Measurements from ENCODE around the gene UCKL1. TPM values are rescaled to one million over a fixed set of nuclear protein-coding genes. Genes with fewer than 3 reads are reported as not detected.

UCKL1 gene
- total RNA-seq, 1 donor from 2014 or later = 50.1 TPM

DNA sequence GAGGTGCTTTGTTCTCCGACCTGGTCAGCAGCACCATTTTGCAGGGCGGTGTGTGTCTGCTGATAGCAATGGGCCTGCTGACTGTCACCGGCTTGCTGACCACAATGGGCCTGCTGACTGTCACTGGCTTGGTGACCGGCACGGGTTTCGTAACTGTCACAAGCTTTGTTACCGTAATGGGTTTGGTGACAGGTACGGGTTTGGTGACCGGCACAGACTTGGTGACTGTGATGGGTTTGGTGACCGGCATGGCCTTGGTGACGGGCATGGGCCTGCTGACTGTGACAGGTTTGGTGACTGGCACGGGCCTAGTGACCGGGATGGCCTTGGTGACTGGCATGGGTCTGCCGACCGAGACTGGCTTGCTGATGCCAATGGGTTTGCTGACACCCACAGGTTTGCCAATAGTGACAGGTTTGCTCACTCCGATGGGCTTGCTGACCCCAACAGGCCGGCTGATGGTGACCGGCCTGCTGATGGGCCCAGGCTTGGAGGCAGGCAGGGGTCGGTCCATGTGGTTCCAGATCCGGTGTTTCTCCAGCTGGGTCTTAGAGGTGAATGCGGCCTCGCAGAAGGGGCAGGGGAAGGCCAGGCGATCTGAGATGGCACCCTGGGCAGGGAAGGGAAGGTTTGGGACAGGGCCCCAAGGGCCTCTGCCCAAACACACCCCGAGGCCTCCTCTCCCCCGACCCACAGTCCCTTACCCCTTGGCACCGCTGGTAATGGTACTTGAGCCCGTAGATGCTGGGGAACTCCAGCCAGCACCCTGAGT is 10.1 kb upstream of the UCKL1 start:
- TF ChIP-seq, protein P1, sequence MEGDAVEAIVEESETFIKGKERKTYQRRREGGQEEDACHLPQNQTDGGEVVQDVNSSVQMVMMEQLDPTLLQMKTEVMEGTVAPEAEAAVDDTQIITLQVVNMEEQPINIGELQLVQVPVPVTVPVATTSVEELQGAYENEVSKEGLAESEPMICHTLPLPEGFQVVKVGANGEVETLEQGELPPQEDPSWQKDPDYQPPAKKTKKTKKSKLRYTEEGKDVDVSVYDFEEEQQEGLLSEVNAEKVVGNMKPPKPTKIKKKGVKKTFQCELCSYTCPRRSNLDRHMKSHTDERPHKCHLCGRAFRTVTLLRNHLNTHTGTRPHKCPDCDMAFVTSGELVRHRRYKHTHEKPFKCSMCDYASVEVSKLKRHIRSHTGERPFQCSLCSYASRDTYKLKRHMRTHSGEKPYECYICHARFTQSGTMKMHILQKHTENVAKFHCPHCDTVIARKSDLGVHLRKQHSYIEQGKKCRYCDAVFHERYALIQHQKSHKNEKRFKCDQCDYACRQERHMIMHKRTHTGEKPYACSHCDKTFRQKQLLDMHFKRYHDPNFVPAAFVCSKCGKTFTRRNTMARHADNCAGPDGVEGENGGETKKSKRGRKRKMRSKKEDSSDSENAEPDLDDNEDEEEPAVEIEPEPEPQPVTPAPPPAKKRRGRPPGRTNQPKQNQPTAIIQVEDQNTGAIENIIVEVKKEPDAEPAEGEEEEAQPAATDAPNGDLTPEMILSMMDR (IDR thresholded peaks at IDR 0.05) = no peak
- TF ChIP-seq POLR2A (IDR thresholded peaks at IDR 0.05) (no peak), POLR2AphosphoS5 (IDR thresholded peaks at IDR 0.05; ENCODE audit: insufficient read depth in 1 of 2, low read depth in 1 of 2) (no peak)

DNA sequence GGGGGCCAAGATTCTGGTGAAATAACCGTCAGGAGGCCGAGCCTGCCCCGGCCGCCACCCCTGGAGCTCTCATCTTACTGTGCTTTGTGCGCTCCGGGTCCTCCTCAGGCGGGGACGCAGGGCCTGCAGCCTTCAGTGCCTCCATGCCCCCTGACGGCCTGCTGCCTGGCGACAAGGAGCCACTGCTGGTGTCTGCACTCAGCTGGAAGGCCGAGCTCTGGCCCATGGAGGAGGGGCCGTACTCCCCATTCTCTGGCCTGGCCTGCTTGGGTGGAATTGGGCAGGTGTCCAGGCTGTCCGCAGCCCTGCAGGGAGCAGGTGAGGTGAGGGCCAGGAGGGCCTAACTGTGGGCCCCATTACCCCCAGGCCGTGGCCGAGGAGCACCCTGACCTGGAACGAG is 8.2 kb upstream of the UCKL1 start:
- TF ChIP-seq POLR2A (IDR thresholded peaks at IDR 0.05) (no peak), POLR2AphosphoS5 (IDR thresholded peaks at IDR 0.05; ENCODE audit: insufficient read depth in 1 of 2, low read depth in 1 of 2) (no peak)
- TF ChIP-seq, protein P1 (IDR thresholded peaks at IDR 0.05) = no peak
- DNase-seq (ENCODE audit: extremely low spot score in 2 of 2) = no peak
- Histone ChIP-seq H3K27ac (no peak overlapping the region), H3K9me3 (no peaks in the 10 kb centered on the region), H3K27me3 (no peaks in the 10 kb centered on the region), H3K4me1 (peaks cover 12% of the 10 kb centered on the region), H3K4me3 (no peak overlapping the region), H3K36me3 (peaks cover 0 to 55% of the 10 kb centered on the region in 2 donors)
- intact Hi-C loops (cut with DNase I) = no loop called here

More for the DNA sequence above, 10.1 kb upstream of the UCKL1 start:
- Histone ChIP-seq H3K27ac (no peak overlapping the region), H3K4me1 (peaks cover 20% of the 10 kb centered on the region), H3K27me3 (no peaks in the 10 kb centered on the region), H3K9me3 (no peaks in the 10 kb centered on the region), H3K36me3 (peaks cover 0 to 46% of the 10 kb centered on the region in 2 donors), H3K4me3 (no peak overlapping the region)
- intact Hi-C loops (cut with DNase I) = no loop called here
- DNase-seq (ENCODE audit: extremely low spot score in 2 of 2) = no peak

DNA sequence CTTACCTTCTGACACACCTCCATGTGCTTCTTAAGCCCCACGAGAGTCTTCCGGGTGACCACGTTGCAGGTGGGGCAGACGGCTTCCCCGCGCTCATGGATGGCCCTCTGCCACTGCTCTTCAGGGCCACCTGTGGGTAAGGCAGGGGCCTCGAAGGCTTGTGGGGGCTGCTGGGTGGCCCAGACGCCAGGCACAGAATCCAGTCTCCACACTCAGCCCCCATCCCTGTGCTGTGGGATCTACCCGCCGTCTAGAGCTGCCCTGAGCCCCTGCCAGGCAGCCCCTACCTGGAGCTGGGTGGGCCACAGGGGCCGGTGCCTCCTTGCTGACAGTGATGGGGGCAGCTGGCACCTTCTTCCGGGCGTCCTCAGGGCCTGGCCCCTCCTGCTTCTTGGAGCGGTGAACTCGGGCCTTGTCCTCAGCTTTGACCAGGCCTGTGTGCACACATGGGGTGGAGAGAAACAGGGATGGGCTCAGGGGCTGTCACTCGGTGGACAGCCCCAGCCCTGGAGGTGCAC is 7.6 kb upstream of the UCKL1 start:
- H3K36me3 ChIP-seq = peaks cover 0 to 58% of the 10 kb centered on the region in 2 donors
- intact Hi-C loops (cut with DNase I) = no loop called here
- no peak for DNase-seq (ENCODE audit: extremely low spot score in 2 of 2)
- no peaks in the 10 kb centered on the region for H3K27me3 ChIP-seq
- H3K4me3 ChIP-seq = no peak overlapping the region
- TF ChIP-seq, protein P1 (IDR thresholded peaks at IDR 0.05) = no peak
- TF ChIP-seq POLR2A (IDR thresholded peaks at IDR 0.05) = no peak
- TF ChIP-seq POLR2AphosphoS5 (IDR thresholded peaks at IDR 0.05; ENCODE audit: insufficient read depth in 1 of 2, low read depth in 1 of 2) = no peak
- H3K27ac ChIP-seq = no peak overlapping the region
- peaks cover 8% of the 10 kb centered on the region for H3K4me1 ChIP-seq
- H3K9me3 ChIP-seq = no peaks in the 10 kb centered on the region

DNA sequence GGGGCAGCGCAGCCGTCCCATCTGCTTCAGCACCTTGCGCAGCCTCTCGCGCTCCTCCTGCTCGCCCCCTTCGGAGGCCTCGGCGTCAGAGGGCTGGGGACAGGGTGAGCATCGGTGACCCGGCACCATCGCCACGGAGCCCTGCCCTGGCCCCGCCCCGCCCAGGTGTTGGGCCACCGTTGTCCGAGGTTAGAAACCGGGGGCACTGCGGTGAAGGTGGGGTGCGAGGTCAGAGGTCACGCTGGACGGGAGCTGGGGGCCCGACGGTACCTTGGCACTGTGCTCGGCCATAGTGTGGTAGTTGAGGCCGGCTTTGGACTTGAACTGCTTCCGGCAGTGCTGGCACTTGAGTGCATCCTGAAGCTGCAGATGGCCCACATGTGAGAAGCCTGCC is 7.1 kb upstream of the UCKL1 start:
- TF ChIP-seq POLR2AphosphoS5 (IDR thresholded peaks at IDR 0.05; ENCODE audit: insufficient read depth in 1 of 2, low read depth in 1 of 2) (no peak), POLR2A (IDR thresholded peaks at IDR 0.05) (no peak)
- TF ChIP-seq, protein P1 (IDR thresholded peaks at IDR 0.05) = no peak
- no peak for DNase-seq (ENCODE audit: extremely low spot score in 2 of 2)
- H3K4me3 ChIP-seq = no peak overlapping the region
- peaks cover 3% of the 10 kb centered on the region for H3K4me1 ChIP-seq
- no peaks in the 10 kb centered on the region for H3K27me3 ChIP-seq
- H3K36me3 ChIP-seq = peaks cover 0 to 58% of the 10 kb centered on the region in 2 donors
- H3K27ac ChIP-seq = no peak overlapping the region
- no peaks in the 10 kb centered on the region for H3K9me3 ChIP-seq
- intact Hi-C loops (cut with DNase I) = no loop called here
